Stimulated activated CD8-positive, alpha-beta memory T cell treated with anti-CD3 and anti-CD28 coated beads, Interleukin-4, amount 100 ng/mL, for 1 hour (primary cell): ENCODE data around the gene LAMB3.
A peak's percentile ranks its signal among the peaks of the same experiment; 100 is the strongest.

Experiments used
- DNase-seq, 2 donors: peaks; one replicate each; pipeline ENCODE4 v3.0.0-alpha.2; 2020; ENCODE audit warnings: low read depth in 2 of 2, low spot score in 1 of 2

LAMB3 gene

GRCh38 chr1:209634005-209634737 is 18.1 kb downstream of the LAMB3 start:
- no peak for DNase-seq

GRCh38 chr1:209633335-209633997 is 18.8 kb downstream of the LAMB3 start:
- no peak for DNase-seq

GRCh38 chr1:209630383-209631225 is 21.6 kb downstream of the LAMB3 start:
- DNase-seq, result no peak

GRCh38 chr1:209629621-209630382 is 22.4 kb downstream of the LAMB3 start:
- DNase-seq, result no peak

- no peak for DNase-seq
These were observed 23.5 kb downstream of the LAMB3 start for GRCh38 chr1:209628618-209629299.

GRCh38 chr1:209627732-209628196 is 24.5 kb downstream of the LAMB3 start:
- peak; percentile 54 to 57 for DNase-seq

- DNase-seq, result no peak
These were observed 25.0 kb downstream of the LAMB3 start for GRCh38 chr1:209627027-209627731.

GRCh38 chr1:209626346-209627026 is 25.7 kb downstream of the LAMB3 start:
- no peak for DNase-seq

- DNase-seq, result no peak
These were observed 26.4 kb downstream of the LAMB3 start for GRCh38 chr1:209625791-209626285.

- no peak for DNase-seq
These were observed 27.4 kb downstream of the LAMB3 start for GRCh38 chr1:209624558-209625549.

- no peak for DNase-seq
These were observed 29.1 kb downstream of the LAMB3 start for GRCh38 chr1:209622841-209623829.

- no peak for DNase-seq
These were observed 30.2 kb downstream of the LAMB3 start for GRCh38 chr1:209621741-209622655.

- no peak for DNase-seq
These were observed 30.9 kb downstream of the LAMB3 start for GRCh38 chr1:209621286-209621685.

GRCh38 chr1:209620487-209620884 is 31.7 kb downstream of the LAMB3 start:
- no peak for DNase-seq

- no peak for DNase-seq
These were observed 32.3 kb downstream of the LAMB3 start for GRCh38 chr1:209619696-209620486.
